Tibial nerve (tissue), 4 donors: ENCODE measurements around the gene PCNX2. TPM values are rescaled to one million over a fixed set of nuclear protein-coding genes. Genes with fewer than 3 reads are reported as not detected.

Experiments used
- DNase-seq, 2 donors: peaks; one replicate each; pipeline ENCODE4 v3.0.0-alpha.2; 2019; ENCODE audit warnings: low spot score in 2 of 2
- H3K27ac ChIP-seq, 4 donors: fragments of 200-600 bp; sonication (generic) in 3 of 4; one replicate each; pipeline ENCODE4 v1.5.1; 2017 to 2019; ENCODE audit warnings: mild to moderate bottlenecking in 1 of 4
- H3K27me3 ChIP-seq, 2 donors: fragments of 200-600 bp; sonication (generic) in 1 of 2; one replicate each; pipeline versions ENCODE4 v1.5.1 to v1.6.0; 2017 to 2019
- H3K36me3 ChIP-seq, 3 donors: fragments of 200-600 bp; sonication (generic); one replicate each; pipeline ENCODE4 v1.5.1; 2018 to 2019
- H3K4me1 ChIP-seq, 4 donors: fragments of 200-600 bp; sonication (generic) in 3 of 4; one replicate each; pipeline ENCODE4 v1.5.1; 2017 to 2019
- H3K4me3 ChIP-seq, 4 donors: fragments of 200-600 bp; sonication (generic) in 3 of 4; one replicate each; pipeline ENCODE4 v1.5.1; 2017 to 2019; ENCODE audit warnings: mild to moderate bottlenecking in 1 of 4, moderate library complexity in 1 of 4
- H3K9me3 ChIP-seq, 4 donors: fragments of 200-600 bp; sonication (generic) in 3 of 4; one replicate each; pipeline ENCODE4 v1.5.1; 2017 to 2019
- EP300 ChIP-seq, 2 donors: sonication (generic); formaldehyde crosslinking; IDR thresholded peaks; one replicate each; pipeline ENCODE4 v1.6.1; 2017; ENCODE audit warnings: antibody characterized with exemption in 2 of 2, mild to moderate bottlenecking in 1 of 2
- POLR2A ChIP-seq, 2 donors: fragments of 450-650 bp; IDR thresholded peaks; one replicate each; pipeline ENCODE4 v1.6.1; 2017; ENCODE audit warnings: antibody characterized with exemption in 2 of 2, mild to moderate bottlenecking in 2 of 2, moderate library complexity in 2 of 2
- WGBS, 2 donors: methylation state at CpG; one replicate each; pipeline ENCODE4 v1.1.5; 2018; 5-methylcytosine and 5-hydroxymethylcytosine counted together
- total RNA-seq, 4 donors: library from RNA; depleted of rRNA; stranded (reverse); fragments of >200 nt; gene quantifications; one replicate each; pipeline ENCODE4 v1.1.0, GENCODE V29; 2016
- TF ChIP-seq, protein P1 (sequence below), 5 experiments: fragments of 200-600 bp in 3 of 5; fragments of 450-650 bp in 2 of 5; sonication (generic) in 3 of 5; IDR thresholded peaks; one replicate each; pipeline ENCODE4 v1.5.1; 2016 to 2019; ENCODE audit warnings: antibody characterized with exemption in 5 of 5, mild to moderate bottlenecking in 3 of 5, moderate library complexity in 2 of 5

The PCNX2 gene
- total RNA-seq, 4 donors from 2014 or later: 10.2 to 32.1 (median 19.2) TPM

DNA sequence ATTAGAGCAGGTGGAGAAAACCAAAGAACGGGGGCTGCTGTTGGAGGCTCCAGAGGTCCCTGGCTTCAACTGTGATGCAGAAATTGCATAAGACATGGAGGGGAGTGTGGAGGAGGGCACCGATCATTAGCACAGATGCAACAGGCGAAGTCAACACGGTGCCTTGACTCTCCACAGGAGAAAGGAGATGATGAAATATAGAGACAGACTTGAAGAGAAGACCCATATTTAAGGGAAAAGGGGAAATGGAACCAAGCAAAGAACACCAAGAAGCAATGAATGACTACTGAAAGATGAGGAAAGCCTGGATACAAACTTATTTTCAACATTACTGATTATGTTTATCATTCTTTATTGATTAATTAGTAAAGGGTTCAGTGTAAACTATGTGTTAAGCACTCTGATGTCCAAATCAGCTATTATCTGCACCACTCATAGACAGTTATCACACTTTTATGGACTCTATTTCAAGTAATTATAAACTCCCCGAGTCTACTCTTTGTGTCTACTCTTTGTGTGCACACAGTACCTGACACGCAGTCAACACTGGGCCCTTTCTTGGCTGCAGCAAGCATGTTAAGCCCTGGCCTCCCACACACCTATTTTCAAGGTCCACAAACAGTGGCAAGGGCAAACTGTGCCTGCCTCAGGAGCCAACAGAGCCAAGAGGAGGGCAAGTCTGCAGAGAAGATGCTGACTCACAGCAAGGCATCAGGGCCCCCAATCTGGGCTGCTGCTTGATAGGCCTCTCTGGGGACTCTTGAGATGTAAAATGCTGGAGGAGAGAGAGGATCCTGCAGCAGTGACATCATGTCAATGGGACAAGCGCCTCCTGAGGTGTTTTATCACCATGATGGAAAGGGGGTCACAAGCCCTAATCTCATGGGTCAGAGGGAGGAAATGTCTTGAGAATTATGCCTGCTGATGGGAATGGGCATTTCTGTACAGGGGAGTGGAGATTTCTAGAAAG lies 17.6 kb downstream of the PCNX2 start:
- TF ChIP-seq, protein P1, sequence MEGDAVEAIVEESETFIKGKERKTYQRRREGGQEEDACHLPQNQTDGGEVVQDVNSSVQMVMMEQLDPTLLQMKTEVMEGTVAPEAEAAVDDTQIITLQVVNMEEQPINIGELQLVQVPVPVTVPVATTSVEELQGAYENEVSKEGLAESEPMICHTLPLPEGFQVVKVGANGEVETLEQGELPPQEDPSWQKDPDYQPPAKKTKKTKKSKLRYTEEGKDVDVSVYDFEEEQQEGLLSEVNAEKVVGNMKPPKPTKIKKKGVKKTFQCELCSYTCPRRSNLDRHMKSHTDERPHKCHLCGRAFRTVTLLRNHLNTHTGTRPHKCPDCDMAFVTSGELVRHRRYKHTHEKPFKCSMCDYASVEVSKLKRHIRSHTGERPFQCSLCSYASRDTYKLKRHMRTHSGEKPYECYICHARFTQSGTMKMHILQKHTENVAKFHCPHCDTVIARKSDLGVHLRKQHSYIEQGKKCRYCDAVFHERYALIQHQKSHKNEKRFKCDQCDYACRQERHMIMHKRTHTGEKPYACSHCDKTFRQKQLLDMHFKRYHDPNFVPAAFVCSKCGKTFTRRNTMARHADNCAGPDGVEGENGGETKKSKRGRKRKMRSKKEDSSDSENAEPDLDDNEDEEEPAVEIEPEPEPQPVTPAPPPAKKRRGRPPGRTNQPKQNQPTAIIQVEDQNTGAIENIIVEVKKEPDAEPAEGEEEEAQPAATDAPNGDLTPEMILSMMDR (IDR thresholded peaks at IDR 0.05): no peak
- no peak for TF ChIP-seq EP300 (IDR thresholded peaks at IDR 0.05)
- TF ChIP-seq POLR2A (IDR thresholded peaks at IDR 0.05): no peak
- Histone ChIP-seq H3K36me3 (no peaks in the 10 kb centered on the region), H3K4me1 (no peaks in the 10 kb centered on the region), H3K27ac (no peak overlapping the region), H3K4me3 (no peak overlapping the region), H3K9me3 (peaks cover 0 to 3% (median 0%) of the 10 kb centered on the region in 4 donors), H3K27me3 (no peaks in the 10 kb centered on the region)
- DNase-seq: no peak
- WGBS, 2 donors: 85 to 89% methylated on average over 7 of the region's 7 CpGs

DNA sequence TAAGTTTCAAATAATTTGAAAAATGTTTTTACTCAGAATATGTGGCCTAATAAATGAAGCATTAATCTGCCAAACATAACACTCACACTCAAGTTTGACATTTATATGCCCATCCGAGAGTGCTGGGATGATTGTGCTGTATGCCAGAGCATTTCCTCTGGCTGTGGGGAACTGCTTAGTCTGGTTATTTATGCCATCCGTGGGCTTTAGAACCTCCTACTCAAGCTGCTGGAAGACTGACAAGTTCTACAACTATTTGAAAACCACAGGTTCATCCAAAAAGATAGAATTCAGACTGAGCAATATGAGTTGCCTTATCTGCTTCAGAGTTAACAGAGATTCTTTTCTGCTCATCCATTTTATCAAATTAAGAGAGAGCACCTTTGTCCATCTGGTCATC lies 25.9 kb downstream of the PCNX2 start:
- TF ChIP-seq POLR2A (IDR thresholded peaks at IDR 0.05): no peak
- TF ChIP-seq EP300 (IDR thresholded peaks at IDR 0.05): no peak
- DNase-seq: no peak
- Histone ChIP-seq H3K4me1 (no peaks in the 10 kb centered on the region), H3K36me3 (no peaks in the 10 kb centered on the region), H3K27me3 (no peaks in the 10 kb centered on the region), H3K27ac (no peak overlapping the region), H3K9me3 (no peaks in the 10 kb centered on the region), H3K4me3 (no peak overlapping the region)
- 9 to 19% methylated on average over 2 of the region's 2 CpGs for WGBS, 2 donors

GRCh38 chr1:233268389-233269022 lies 27.0 kb downstream of the PCNX2 start:
- no peak overlapping the region for H3K27ac ChIP-seq
- H3K4me1 ChIP-seq: no peaks in the 10 kb centered on the region
- no peak overlapping the region for H3K4me3 ChIP-seq
- H3K27me3 ChIP-seq: no peaks in the 10 kb centered on the region
- no peaks in the 10 kb centered on the region for H3K36me3 ChIP-seq
- WGBS, 2 donors: 75 to 89% methylated on average over 3 of the region's 3 CpGs
- DNase-seq: no peak
- no peaks in the 10 kb centered on the region for H3K9me3 ChIP-seq
- no peak for TF ChIP-seq EP300 (IDR thresholded peaks at IDR 0.05)
- TF ChIP-seq POLR2A (IDR thresholded peaks at IDR 0.05): no peak
- TF ChIP-seq, protein P1 (IDR thresholded peaks at IDR 0.05): no peak

DNA sequence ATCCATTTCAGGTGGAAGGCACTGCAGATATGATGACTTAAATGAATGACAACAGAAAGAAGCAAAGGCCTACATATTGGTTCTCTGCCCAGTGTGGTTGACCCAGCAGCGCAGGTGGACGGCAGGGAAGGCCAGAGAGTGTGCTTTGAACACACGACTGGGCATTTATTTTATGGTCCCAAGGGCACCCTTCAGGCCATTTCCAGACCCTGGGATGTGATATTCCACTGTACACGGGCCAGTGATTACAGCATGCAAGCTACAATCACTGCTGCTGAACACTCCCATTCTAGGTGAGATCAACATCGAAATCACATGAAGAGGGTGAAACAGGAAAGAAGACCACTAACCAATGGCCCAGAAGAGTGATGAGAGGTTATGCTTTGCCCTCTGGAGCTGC lies 33.8 kb downstream of the PCNX2 start:
- Histone ChIP-seq H3K36me3 (peaks cover 0 to 20% (median 0%) of the 10 kb centered on the region in 3 donors), H3K27ac (no peak overlapping the region), H3K27me3 (no peaks in the 10 kb centered on the region), H3K4me1 (no peaks in the 10 kb centered on the region), H3K4me3 (no peak overlapping the region), H3K9me3 (no peaks in the 10 kb centered on the region)
- DNase-seq: no peak
- WGBS, 2 donors: 83 to 85% methylated on average over 5 of the region's 5 CpGs
- TF ChIP-seq, protein P1 (IDR thresholded peaks at IDR 0.05): no peak
- TF ChIP-seq POLR2A (IDR thresholded peaks at IDR 0.05): no peak
- no peak for TF ChIP-seq EP300 (IDR thresholded peaks at IDR 0.05)

GRCh38 chr1:233261206-233261605 lies 34.3 kb downstream of the PCNX2 start:
- Histone ChIP-seq H3K4me1 (no peaks in the 10 kb centered on the region), H3K4me3 (no peak overlapping the region), H3K9me3 (no peaks in the 10 kb centered on the region), H3K27me3 (no peaks in the 10 kb centered on the region), H3K36me3 (peaks cover 0 to 20% (median 0%) of the 10 kb centered on the region in 3 donors), H3K27ac (no peak overlapping the region)
- TF ChIP-seq POLR2A (IDR thresholded peaks at IDR 0.05) (no peak), EP300 (IDR thresholded peaks at IDR 0.05) (no peak)
- TF ChIP-seq, protein P1 (IDR thresholded peaks at IDR 0.05): no peak
- WGBS, 2 donors: 52 to 66% methylated on average over 3 of the region's 3 CpGs
- DNase-seq: no peak
